ENCODE data around the gene AQP10. TPM values are rescaled to one million over a fixed set of nuclear protein-coding genes. Genes with fewer than 3 reads are reported as not detected.

The AQP10 gene
- polyA plus RNA-seq, 1 of the 3 experiments (the other 2 are of a cell fraction), result 0.02 TPM

- Histone ChIP-seq H3K27me3 (ENCODE audit: insufficient read depth) (no peaks in the 10 kb centered on the region), H3K4me3 (ENCODE audit: low read depth in 2 of 2, low read length in 1 of 2) (peak overlapping the region; percentile 35 to 39), H4K20me1 (ENCODE audit: insufficient read depth) (no peaks in the 10 kb centered on the region), H3K27ac (ENCODE audit: low read depth in 2 of 2, low read length in 1 of 2) (no peak overlapping the region), H3K4me2 (peak overlapping the region; percentile 70), H3K9me3 (no peaks in the 10 kb centered on the region), H3K4me1 (ENCODE audit: control insufficient read depth in 1 of 2, insufficient read depth in 2 of 2, low read depth in 1 of 2, low read length in 1 of 2) (peaks cover 7 to 10% of the 10 kb centered on the region in 2 experiments; a peak in 1 of 4 replicates), H3K36me3 (replicated peaks in 1 of 2; ENCODE audit: control insufficient read depth in 1 of 2, insufficient read depth in 2 of 2, low read length in 1 of 2) (peaks cover 0 to 19% of the 10 kb centered on the region in 2 experiments), H3F3A (replicated peaks; ENCODE audit: insufficient read depth) (peaks cover 5% of the 10 kb centered on the region), H3K9ac (no peak overlapping the region), H2AFZ (ENCODE audit: low read depth) (peak overlapping the region; percentile 86), H3K79me2 (ENCODE audit: insufficient read depth) (no peaks in the 10 kb centered on the region), H3K9me2 (no peaks in the 10 kb centered on the region)
- 26% methylated on average over 33 of the region's 41 CpGs for WGBS (ENCODE audit: low lambda C conversion rate)
- ChIA-PET CTCF (interaction anchor here (1.0 to 6.9 kb wide), 6 partner anchors 8 to 28 kb away, joined by 3 to 53 read pairs (median 4); partner anchors contain the start of gene ATP8B2), POLR2A (interaction anchor here (0.7 kb wide), 1 partner anchor 23 kb away, joined by 3 read pairs; no protein-coding TSS in a partner anchor)
- peak; percentile 63 for DNase-seq
- no peak for TF ChIP-seq SIN3A (IDR thresholded peaks at IDR 0.05; ENCODE audit: borderline replicate concordance, low read depth, low read length)
- TF ChIP-seq EP300 (IDR thresholded peaks at IDR 0.05; ENCODE audit: borderline replicate concordance in 1 of 2, low read depth in 1 of 2, low read length in 1 of 2), result no peak
Measured at GRCh38 chr1:154352581-154353459, 31.9 kb downstream of the AQP10 start.

DNA sequence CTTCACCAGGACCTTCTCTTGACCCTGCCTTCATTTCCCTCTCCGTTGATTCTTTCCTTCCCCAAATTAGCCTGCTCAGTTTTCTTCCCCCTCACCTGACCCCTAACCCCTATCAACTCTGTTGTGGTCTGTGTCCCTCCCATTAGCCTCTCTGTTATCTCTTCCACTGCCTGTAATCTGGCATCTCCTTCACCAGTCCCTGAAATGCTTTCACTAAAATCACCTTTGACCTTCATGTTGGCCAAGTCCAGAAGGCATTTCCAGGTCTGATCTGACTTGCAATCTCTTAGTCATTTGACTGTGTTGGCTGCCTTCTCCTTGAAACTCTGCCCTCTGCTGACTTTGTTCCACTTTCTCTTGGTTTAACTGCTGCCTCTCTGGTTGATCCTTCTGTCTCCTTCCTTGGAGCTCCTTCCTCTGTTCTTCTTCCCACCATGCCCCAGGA lies 32.6 kb downstream of the AQP10 start:
- Histone ChIP-seq H3K4me1 (ENCODE audit: control insufficient read depth in 1 of 2, insufficient read depth in 2 of 2, low read depth in 1 of 2, low read length in 1 of 2) (peaks cover 7 to 10% of the 10 kb centered on the region in 2 experiments; a peak in 1 of 4 replicates), H3K36me3 (replicated peaks in 1 of 2; ENCODE audit: control insufficient read depth in 1 of 2, insufficient read depth in 2 of 2, low read length in 1 of 2) (peaks cover 0 to 13% of the 10 kb centered on the region in 2 experiments), H3K4me3 (ENCODE audit: low read depth in 2 of 2, low read length in 1 of 2) (no peak overlapping the region), H3K9me2 (no peaks in the 10 kb centered on the region), H2AFZ (ENCODE audit: low read depth) (no peak overlapping the region), H3K4me2 (peak overlapping the region; percentile 70; the same call in 1 of the 2 replicates), H3K79me2 (ENCODE audit: insufficient read depth) (no peaks in the 10 kb centered on the region), H3K27me3 (ENCODE audit: insufficient read depth) (no peaks in the 10 kb centered on the region), H4K20me1 (ENCODE audit: insufficient read depth) (no peaks in the 10 kb centered on the region), H3K9me3 (no peaks in the 10 kb centered on the region), H3F3A (replicated peaks; ENCODE audit: insufficient read depth) (peaks cover 5% of the 10 kb centered on the region), H3K9ac (no peak overlapping the region), H3K27ac (ENCODE audit: low read depth in 2 of 2, low read length in 1 of 2) (no peak overlapping the region)
- 43% methylated on average over 1 of the region's 1 CpG for WGBS (ENCODE audit: low lambda C conversion rate)
- ChIA-PET CTCF (interaction anchor here (0.7 to 6.9 kb wide), 10 partner anchors 9 to 858 kb away, joined by 3 to 53 read pairs (median 3); partner anchors contain the start of gene ATP8B2), POLR2A (no interaction called here)
- TF ChIP-seq JUND (IDR thresholded peaks at IDR 0.05) (no peak), CTCF (IDR thresholded peaks at IDR 0.05) (peak; percentile 44), GABPA (IDR thresholded peaks at IDR 0.05; ENCODE audit: low read depth) (no peak), FOXM1 (IDR thresholded peaks at IDR 0.05; ENCODE audit: low read depth) (no peak), TCF12 (IDR thresholded peaks at IDR 0.05) (no peak), TEAD4 (IDR thresholded peaks at IDR 0.05; ENCODE audit: borderline replicate concordance, insufficient read depth) (no peak)
- TF ChIP-seq, protein P1, sequence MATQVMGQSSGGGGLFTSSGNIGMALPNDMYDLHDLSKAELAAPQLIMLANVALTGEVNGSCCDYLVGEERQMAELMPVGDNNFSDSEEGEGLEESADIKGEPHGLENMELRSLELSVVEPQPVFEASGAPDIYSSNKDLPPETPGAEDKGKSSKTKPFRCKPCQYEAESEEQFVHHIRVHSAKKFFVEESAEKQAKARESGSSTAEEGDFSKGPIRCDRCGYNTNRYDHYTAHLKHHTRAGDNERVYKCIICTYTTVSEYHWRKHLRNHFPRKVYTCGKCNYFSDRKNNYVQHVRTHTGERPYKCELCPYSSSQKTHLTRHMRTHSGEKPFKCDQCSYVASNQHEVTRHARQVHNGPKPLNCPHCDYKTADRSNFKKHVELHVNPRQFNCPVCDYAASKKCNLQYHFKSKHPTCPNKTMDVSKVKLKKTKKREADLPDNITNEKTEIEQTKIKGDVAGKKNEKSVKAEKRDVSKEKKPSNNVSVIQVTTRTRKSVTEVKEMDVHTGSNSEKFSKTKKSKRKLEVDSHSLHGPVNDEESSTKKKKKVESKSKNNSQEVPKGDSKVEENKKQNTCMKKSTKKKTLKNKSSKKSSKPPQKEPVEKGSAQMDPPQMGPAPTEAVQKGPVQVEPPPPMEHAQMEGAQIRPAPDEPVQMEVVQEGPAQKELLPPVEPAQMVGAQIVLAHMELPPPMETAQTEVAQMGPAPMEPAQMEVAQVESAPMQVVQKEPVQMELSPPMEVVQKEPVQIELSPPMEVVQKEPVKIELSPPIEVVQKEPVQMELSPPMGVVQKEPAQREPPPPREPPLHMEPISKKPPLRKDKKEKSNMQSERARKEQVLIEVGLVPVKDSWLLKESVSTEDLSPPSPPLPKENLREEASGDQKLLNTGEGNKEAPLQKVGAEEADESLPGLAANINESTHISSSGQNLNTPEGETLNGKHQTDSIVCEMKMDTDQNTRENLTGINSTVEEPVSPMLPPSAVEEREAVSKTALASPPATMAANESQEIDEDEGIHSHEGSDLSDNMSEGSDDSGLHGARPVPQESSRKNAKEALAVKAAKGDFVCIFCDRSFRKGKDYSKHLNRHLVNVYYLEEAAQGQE (IDR thresholded peaks at IDR 0.05; ENCODE audit: low read depth, low read length), result no peak
- TF ChIP-seq, protein P2, sequence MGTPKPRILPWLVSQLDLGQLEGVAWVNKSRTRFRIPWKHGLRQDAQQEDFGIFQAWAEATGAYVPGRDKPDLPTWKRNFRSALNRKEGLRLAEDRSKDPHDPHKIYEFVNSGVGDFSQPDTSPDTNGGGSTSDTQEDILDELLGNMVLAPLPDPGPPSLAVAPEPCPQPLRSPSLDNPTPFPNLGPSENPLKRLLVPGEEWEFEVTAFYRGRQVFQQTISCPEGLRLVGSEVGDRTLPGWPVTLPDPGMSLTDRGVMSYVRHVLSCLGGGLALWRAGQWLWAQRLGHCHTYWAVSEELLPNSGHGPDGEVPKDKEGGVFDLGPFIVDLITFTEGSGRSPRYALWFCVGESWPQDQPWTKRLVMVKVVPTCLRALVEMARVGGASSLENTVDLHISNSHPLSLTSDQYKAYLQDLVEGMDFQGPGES (IDR thresholded peaks at IDR 0.05; ENCODE audit: low read depth, low read length), result no peak
- DNase-seq, result no peak
